ENCODE measurements around the gene ZCCHC4.
"Not testable (repeated sequence)": the region's sequence is repeated elsewhere in the genome, so short reads cannot be mapped to it uniquely, and the experiment has no call there.

The ZCCHC4 gene

GRCh38 chr4:25313201-25313895, 774 bp downstream of the ZCCHC4 start:
- DNase-seq (ENCODE audit: low read depth, low spot score), result no peak
- peak overlapping the region; percentile 63 for H3K27ac ChIP-seq

GRCh38 chr4:25320336-25320735, 7.8 kb downstream of the ZCCHC4 start:
- DNase-seq (ENCODE audit: low read depth, low spot score), result no peak
- peak overlapping the region; percentile 63 for H3K27ac ChIP-seq

- H3K27ac ChIP-seq, result peak overlapping the region; percentile 63
- no peak for DNase-seq (ENCODE audit: low read depth, low spot score)
Measured at GRCh38 chr4:25320773-25321172, 8.2 kb downstream of the ZCCHC4 start.

GRCh38 chr4:25321703-25322102, 9.1 kb downstream of the ZCCHC4 start:
- H3K27ac ChIP-seq, result peak overlapping the region; percentile 63
- DNase-seq (ENCODE audit: low read depth, low spot score), result no peak

GRCh38 chr4:25328463-25328862, 15.9 kb downstream of the ZCCHC4 start:
- H3K27ac ChIP-seq; DNase-seq (ENCODE audit: low read depth, low spot score): not testable (repeated sequence)

GRCh38 chr4:25330335-25330734, 17.8 kb downstream of the ZCCHC4 start:
- no peak overlapping the region for H3K27ac ChIP-seq
- no peak for DNase-seq (ENCODE audit: low read depth, low spot score)

GRCh38 chr4:25330905-25331808, 18.6 kb downstream of the ZCCHC4 start:
- no peak overlapping the region for H3K27ac ChIP-seq

GRCh38 chr4:25343671-25344070, 31.1 kb downstream of the ZCCHC4 start:
- no peak for DNase-seq (ENCODE audit: low read depth, low spot score)
- H3K27ac ChIP-seq, result no peak overlapping the region

More at GRCh38 chr4:25330905-25331808, 18.6 kb downstream of the ZCCHC4 start:
- no peak for DNase-seq (ENCODE audit: low read depth, low spot score)

GRCh38 chr4:25345744-25346143, 33.2 kb downstream of the ZCCHC4 start:
- no peak overlapping the region for H3K27ac ChIP-seq
- no peak for DNase-seq (ENCODE audit: low read depth, low spot score)

- DNase-seq (ENCODE audit: low read depth, low spot score), result no peak
- no peak overlapping the region for H3K27ac ChIP-seq
Measured at GRCh38 chr4:25346913-25347312, 34.3 kb downstream of the ZCCHC4 start.

GRCh38 chr4:25347473-25347872, 34.9 kb downstream of the ZCCHC4 start:
- H3K27ac ChIP-seq, result no peak overlapping the region
- no peak for DNase-seq (ENCODE audit: low read depth, low spot score)

- DNase-seq (ENCODE audit: low read depth, low spot score), result no peak
- H3K27ac ChIP-seq, result no peak overlapping the region
Measured at GRCh38 chr4:25347971-25348370, 35.4 kb downstream of the ZCCHC4 start.

GRCh38 chr4:25350561-25350960, 38.0 kb downstream of the ZCCHC4 start:
- H3K27ac ChIP-seq, result no peak overlapping the region

GRCh38 chr4:25351777-25352416, 39.3 kb downstream of the ZCCHC4 start:
- no peak overlapping the region for H3K27ac ChIP-seq
- DNase-seq (ENCODE audit: low read depth, low spot score), result no peak

More at GRCh38 chr4:25350561-25350960, 38.0 kb downstream of the ZCCHC4 start:
- no peak for DNase-seq (ENCODE audit: low read depth, low spot score)

GRCh38 chr4:25356068-25356467, 43.5 kb downstream of the ZCCHC4 start:
- no peak overlapping the region for H3K27ac ChIP-seq
- no peak for DNase-seq (ENCODE audit: low read depth, low spot score)

GRCh38 chr4:25358515-25359275, 46.1 kb downstream of the ZCCHC4 start:
- peak; percentile 43 for DNase-seq (ENCODE audit: low read depth, low spot score)
- no peak overlapping the region for H3K27ac ChIP-seq

- DNase-seq (ENCODE audit: low read depth, low spot score), result no peak
- H3K27ac ChIP-seq, result no peak overlapping the region
Measured at GRCh38 chr4:25361253-25361652, 48.7 kb downstream of the ZCCHC4 start.

GRCh38 chr4:25367004-25367621, 54.5 kb downstream of the ZCCHC4 start:
- H3K27ac ChIP-seq, result no peak overlapping the region
- no peak for DNase-seq (ENCODE audit: low read depth, low spot score)

- DNase-seq (ENCODE audit: low read depth, low spot score), result no peak
- no peak overlapping the region for H3K27ac ChIP-seq
Measured at GRCh38 chr4:25367877-25368276, 55.3 kb downstream of the ZCCHC4 start.

GRCh38 chr4:25368315-25368714, 55.7 kb downstream of the ZCCHC4 start:
- no peak overlapping the region for H3K27ac ChIP-seq
- no peak for DNase-seq (ENCODE audit: low read depth, low spot score)

Data from epithelial cell of prostate (primary cell).